Chondrocyte (in vitro differentiated cells): ENCODE measurements around the gene CSK. TPM values are rescaled to one million over a fixed set of nuclear protein-coding genes. Genes with fewer than 3 reads are reported as not detected.
A peak's percentile ranks its signal among the peaks of the same experiment; 100 is the strongest.

Source experiments
- DNase-seq: peaks from one replicate; pipeline ENCODE4 v3.0.0; 2021; ENCODE audit warnings: mixed read lengths, low spot score
- H3K27ac Mint-ChIP-seq: one replicate; pipeline ENCODE4 v1.8.0; 2021; ENCODE audit warnings: mild to moderate bottlenecking, moderate library complexity, mixed read lengths; ENCODE audit not compliant: unreplicated experiment
- H3K27me3 Mint-ChIP-seq: 2 replicates; pipeline ENCODE4 v1.8.0; 2021; ENCODE audit warnings: low read depth, mixed read lengths
- H3K36me3 Mint-ChIP-seq: 2 replicates; pipeline ENCODE4 v1.8.0; 2021; ENCODE audit warnings: low read depth, mixed read lengths
- H3K4me1 Mint-ChIP-seq: 2 replicates; pipeline ENCODE4 v1.8.0; 2021; ENCODE audit warnings: low read depth, mild to moderate bottlenecking, mixed read lengths
- H3K4me3 Mint-ChIP-seq: one replicate; pipeline ENCODE4 v1.8.0; 2021; ENCODE audit warnings: mild to moderate bottlenecking, moderate library complexity, mixed read lengths; ENCODE audit not compliant: unreplicated experiment
- H3K9me3 Mint-ChIP-seq: 2 replicates; pipeline ENCODE4 v1.8.0; 2021; ENCODE audit warnings: low read depth, mixed read lengths
- CTCF ChIP-seq: fragments of 200-600 bp; sonication (generic); IDR thresholded peaks from 2 replicates; pipeline ENCODE4 v1.5.0; 2021; ENCODE audit warnings: antibody characterized with exemption, mild to moderate bottlenecking, moderate library complexity
- total RNA-seq: library from RNA; stranded (reverse); gene quantifications from 3 replicates; pipeline ENCODE4 v1.2.1, GENCODE V29; 2021

The CSK gene
- total RNA-seq, 1 donor from 2014 or later, result 39.9 TPM

GRCh38 chr15:74788042-74788682 lies 6.3 kb downstream of the CSK start:
- peaks cover 1% of the 10 kb centered on the region for H3K36me3 Mint-ChIP-seq
- peaks cover 76% of the 10 kb centered on the region for H3K4me1 Mint-ChIP-seq
- no peak for DNase-seq
- H3K27me3 Mint-ChIP-seq, result no peaks in the 10 kb centered on the region
- H3K9me3 Mint-ChIP-seq, result no peaks in the 10 kb centered on the region
- no peak overlapping the region for H3K4me3 Mint-ChIP-seq
- peak overlapping the region; percentile 84 for H3K27ac Mint-ChIP-seq
- peak; percentile 24 for TF ChIP-seq CTCF

- peak overlapping the region; percentile 17 for H3K27ac Mint-ChIP-seq
- no peak for TF ChIP-seq CTCF
- no peaks in the 10 kb centered on the region for H3K27me3 Mint-ChIP-seq
- peaks cover 74% of the 10 kb centered on the region for H3K4me1 Mint-ChIP-seq
- H3K36me3 Mint-ChIP-seq, result peaks cover 1% of the 10 kb centered on the region
- DNase-seq, result no peak
- H3K9me3 Mint-ChIP-seq, result no peaks in the 10 kb centered on the region
- no peak overlapping the region for H3K4me3 Mint-ChIP-seq
Measured at GRCh38 chr15:74788683-74789151, 6.8 kb downstream of the CSK start.

GRCh38 chr15:74789171-74789631 lies 7.3 kb downstream of the CSK start:
- H3K36me3 Mint-ChIP-seq, result peaks cover 1% of the 10 kb centered on the region
- no peaks in the 10 kb centered on the region for H3K9me3 Mint-ChIP-seq
- H3K4me3 Mint-ChIP-seq, result no peak overlapping the region
- no peak for TF ChIP-seq CTCF
- peaks cover 70% of the 10 kb centered on the region for H3K4me1 Mint-ChIP-seq
- no peak for DNase-seq
- H3K27me3 Mint-ChIP-seq, result no peaks in the 10 kb centered on the region
- peak overlapping the region; percentile 96 for H3K27ac Mint-ChIP-seq

GRCh38 chr15:74789741-74790079 lies 7.8 kb downstream of the CSK start:
- peak overlapping the region; percentile 4 for H3K4me3 Mint-ChIP-seq
- H3K4me1 Mint-ChIP-seq, result peaks cover 66% of the 10 kb centered on the region
- peak overlapping the region; percentile 96 for H3K27ac Mint-ChIP-seq
- no peak for TF ChIP-seq CTCF
- H3K9me3 Mint-ChIP-seq, result no peaks in the 10 kb centered on the region
- H3K36me3 Mint-ChIP-seq, result peaks cover 1% of the 10 kb centered on the region
- no peaks in the 10 kb centered on the region for H3K27me3 Mint-ChIP-seq
- DNase-seq, result no peak

GRCh38 chr15:74790080-74790916 lies 8.4 kb downstream of the CSK start:
- DNase-seq, result no peak
- peak overlapping the region; percentile 96 for H3K27ac Mint-ChIP-seq
- peak overlapping the region; percentile 20 for H3K4me3 Mint-ChIP-seq
- H3K4me1 Mint-ChIP-seq, result peaks cover 61% of the 10 kb centered on the region
- H3K36me3 Mint-ChIP-seq, result no peaks in the 10 kb centered on the region
- H3K27me3 Mint-ChIP-seq, result no peaks in the 10 kb centered on the region
- TF ChIP-seq CTCF, result no peak
- no peaks in the 10 kb centered on the region for H3K9me3 Mint-ChIP-seq
